ENCODE results near the gene S100G. TPM values are rescaled to one million over a fixed set of nuclear protein-coding genes. Genes with fewer than 3 reads are reported as not detected.
"Not testable (repeated sequence)": the region's sequence is repeated elsewhere in the genome, so short reads cannot be mapped to it uniquely, and the experiment has no call there.

S100G gene, protein sequence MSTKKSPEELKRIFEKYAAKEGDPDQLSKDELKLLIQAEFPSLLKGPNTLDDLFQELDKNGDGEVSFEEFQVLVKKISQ
- not detected for total RNA-seq

GRCh38 chrX:16649858-16650257, at the start of gene S100G:
S100G (plus strand) TSS chrX:16650158; CDS start chrX:16651007, 849 bp downstream.
- Histone ChIP-seq H3K9me3 (ENCODE audit: low read depth, low read length) (no peaks in the 10 kb centered on the region), H3K4me3 (ENCODE audit: low read length) (no peak within 1 kb of the TSS), H3K27me3 (ENCODE audit: insufficient read depth, low read length) (no peaks in the 10 kb centered on the region), H3K4me1 (ENCODE audit: insufficient read depth, low read length) (no peaks in the 10 kb centered on the region)

- H3K4me1 ChIP-seq (ENCODE audit: insufficient read depth, low read length), result no peaks in the 10 kb centered on the region
- no peak overlapping the region for H3K4me3 ChIP-seq (ENCODE audit: low read length)
- H3K27me3 ChIP-seq (ENCODE audit: insufficient read depth, low read length), result no peaks in the 10 kb centered on the region
- no peaks in the 10 kb centered on the region for H3K9me3 ChIP-seq (ENCODE audit: low read depth, low read length)
Measured at GRCh38 chrX:16601885-16602284, 48.1 kb upstream of the S100G start.

DNA sequence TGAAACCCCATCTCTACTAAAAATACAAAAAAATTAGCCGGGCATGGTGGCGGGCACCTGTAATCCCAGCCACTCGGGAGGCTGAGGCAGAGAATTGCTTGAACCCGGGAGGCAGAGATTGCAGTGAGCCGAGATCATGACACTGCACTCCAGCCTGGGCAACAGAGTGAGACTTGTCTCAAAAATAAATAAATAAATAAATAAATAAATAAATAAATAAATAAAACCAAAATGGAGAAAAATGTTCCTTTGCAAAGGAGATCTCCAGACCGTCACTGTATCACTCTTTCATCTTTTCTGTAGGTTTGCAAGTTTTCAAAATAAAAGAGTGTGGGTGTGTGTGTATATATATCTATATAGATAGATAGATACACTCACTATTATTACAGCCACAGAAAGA, 46.7 kb upstream of the S100G start:
- H3K27me3 ChIP-seq (ENCODE audit: insufficient read depth, low read length); H3K4me1 ChIP-seq (ENCODE audit: insufficient read depth, low read length); H3K9me3 ChIP-seq (ENCODE audit: low read depth, low read length); H3K4me3 ChIP-seq (ENCODE audit: low read length): not testable (repeated sequence)

DNA sequence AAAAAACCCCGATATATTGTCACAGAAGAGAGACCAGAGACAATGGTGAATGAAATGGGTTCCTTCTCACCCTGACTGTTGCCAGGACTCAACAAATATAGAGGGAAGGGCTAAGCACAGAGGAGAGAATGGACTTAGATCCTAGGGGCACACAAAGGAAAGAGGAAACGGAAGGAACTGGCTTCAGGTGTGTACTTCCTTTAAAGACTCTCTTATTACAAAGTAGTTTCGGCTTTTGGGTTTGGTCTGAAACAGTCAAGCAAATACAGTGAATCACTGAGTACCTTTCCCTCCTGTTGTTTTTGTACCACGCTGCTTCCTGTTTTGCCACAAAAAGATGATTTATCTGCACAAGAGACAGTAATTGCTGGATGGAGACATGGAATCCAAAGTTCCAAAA, 46.1 kb upstream of the S100G start:
- Histone ChIP-seq H3K4me1 (ENCODE audit: insufficient read depth, low read length) (no peaks in the 10 kb centered on the region), H3K27me3 (ENCODE audit: insufficient read depth, low read length) (no peaks in the 10 kb centered on the region), H3K9me3 (ENCODE audit: low read depth, low read length) (no peaks in the 10 kb centered on the region), H3K4me3 (ENCODE audit: low read length) (no peak overlapping the region)

GRCh38 chrX:16604337-16604736, 45.6 kb upstream of the S100G start:
- H3K4me3 ChIP-seq (ENCODE audit: low read length), result no peak overlapping the region
- H3K9me3 ChIP-seq (ENCODE audit: low read depth, low read length), result no peaks in the 10 kb centered on the region
- H3K4me1 ChIP-seq (ENCODE audit: insufficient read depth, low read length), result no peaks in the 10 kb centered on the region
- H3K27me3 ChIP-seq (ENCODE audit: insufficient read depth, low read length), result no peaks in the 10 kb centered on the region

DNA sequence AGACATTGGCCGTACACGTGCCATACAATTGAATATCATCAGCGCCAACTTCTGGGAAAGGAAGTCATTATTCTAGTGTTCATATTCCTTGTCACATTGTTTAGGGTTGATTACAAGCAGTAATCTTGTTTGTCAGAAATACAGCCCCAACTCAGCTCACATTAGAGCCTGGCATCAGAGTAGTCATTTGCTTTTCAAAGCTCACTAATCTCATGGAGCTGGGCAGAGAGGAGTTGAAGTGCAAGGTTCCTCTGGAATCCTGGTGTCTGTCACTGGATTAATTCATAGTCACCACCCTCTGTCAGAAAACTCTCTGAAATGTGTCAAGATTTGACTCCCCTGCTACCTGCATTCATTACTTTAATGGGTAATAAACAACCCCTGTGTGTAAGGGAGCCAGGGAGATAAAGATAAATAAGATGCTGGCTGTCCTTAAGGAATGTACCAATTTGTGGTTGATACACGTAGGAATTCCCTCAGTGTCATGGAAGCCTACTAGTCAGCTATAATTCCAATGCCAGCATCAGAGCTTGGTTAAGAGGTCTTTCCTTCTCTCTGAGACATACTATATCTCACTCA, 43.7 kb upstream of the S100G start:
- H3K4me1 ChIP-seq (ENCODE audit: insufficient read depth, low read length), result no peaks in the 10 kb centered on the region
- H3K4me3 ChIP-seq (ENCODE audit: low read length), result no peak overlapping the region
- H3K9me3 ChIP-seq (ENCODE audit: low read depth, low read length), result no peaks in the 10 kb centered on the region
- no peaks in the 10 kb centered on the region for H3K27me3 ChIP-seq (ENCODE audit: insufficient read depth, low read length)

DNA sequence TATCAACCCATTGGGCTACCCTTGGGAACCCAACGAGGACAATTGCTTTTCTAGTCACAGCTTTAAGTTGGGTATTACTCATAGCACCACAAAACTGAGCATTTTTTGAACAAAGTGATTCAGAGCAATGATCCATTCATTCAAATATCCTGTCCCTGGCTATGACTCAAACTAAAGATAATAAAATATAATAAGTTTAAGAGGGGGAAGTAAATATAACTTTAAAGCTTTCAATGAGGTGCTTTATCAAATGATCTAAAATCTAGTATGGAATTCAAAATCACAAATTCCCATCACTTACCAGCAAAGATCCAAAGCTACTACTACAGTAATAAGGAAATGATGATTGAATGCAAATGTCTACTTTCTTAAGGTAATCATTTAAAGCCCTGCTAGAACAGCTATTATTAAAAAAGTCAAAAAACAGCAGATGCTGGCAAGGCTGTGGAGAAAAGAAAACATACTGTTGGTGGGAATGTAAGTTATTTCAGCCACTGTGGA, 39.8 kb upstream of the S100G start:
- Histone ChIP-seq H3K4me3 (ENCODE audit: low read length) (no peak overlapping the region), H3K9me3 (ENCODE audit: low read depth, low read length) (no peaks in the 10 kb centered on the region), H3K4me1 (ENCODE audit: insufficient read depth, low read length) (no peaks in the 10 kb centered on the region), H3K27me3 (ENCODE audit: insufficient read depth, low read length) (no peaks in the 10 kb centered on the region)

DNA sequence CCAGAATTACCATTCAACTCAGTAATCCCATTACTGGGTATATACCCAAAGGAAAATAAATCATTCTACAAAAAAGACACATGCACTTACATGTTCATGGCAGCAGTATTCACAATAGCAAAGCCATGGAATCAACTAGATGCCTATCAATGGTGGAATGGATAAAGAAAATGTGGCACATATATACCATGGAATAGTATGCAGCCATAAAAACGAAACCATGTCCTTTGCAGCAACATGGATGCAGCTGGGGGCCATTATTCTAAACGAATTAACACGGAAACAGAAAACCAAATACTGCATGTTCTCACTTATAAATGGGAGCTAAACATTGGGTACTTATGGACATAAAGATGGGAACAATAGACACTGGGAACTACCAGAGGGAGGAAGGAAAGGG, 39.3 kb upstream of the S100G start:
- not testable (repeated sequence) for H3K27me3 ChIP-seq (ENCODE audit: insufficient read depth, low read length); H3K4me3 ChIP-seq (ENCODE audit: low read length); H3K9me3 ChIP-seq (ENCODE audit: low read depth, low read length); H3K4me1 ChIP-seq (ENCODE audit: insufficient read depth, low read length)

DNA sequence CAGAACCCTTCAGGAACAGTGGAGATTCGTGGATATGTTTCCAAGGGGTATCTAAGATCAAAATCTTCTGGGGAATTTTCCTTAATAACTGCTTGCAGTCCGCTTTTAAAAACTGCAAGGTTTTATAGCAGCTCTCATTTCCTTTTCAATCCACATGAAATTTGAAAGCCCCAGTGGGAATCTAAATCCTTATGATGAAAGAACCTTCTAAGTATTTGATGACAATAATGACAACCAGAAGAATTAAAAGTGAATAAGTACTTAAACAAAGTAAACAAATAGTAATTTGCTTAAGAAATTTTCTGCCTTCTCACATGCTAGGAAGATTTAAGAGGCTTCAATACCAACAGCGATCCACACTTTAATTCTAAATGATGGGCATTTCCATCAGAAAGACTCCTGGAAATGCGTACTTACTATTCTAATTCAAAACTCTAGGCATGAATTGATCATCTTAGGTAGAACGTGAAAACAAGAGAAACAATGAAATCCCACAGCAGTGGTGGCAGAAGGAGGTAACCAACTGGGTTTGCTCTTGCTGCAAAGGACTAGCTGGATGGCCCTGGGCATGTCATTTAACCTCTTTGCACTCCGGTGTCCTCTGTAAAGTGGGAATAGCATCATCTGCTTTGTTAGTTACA, 37.6 kb upstream of the S100G start:
- no peaks in the 10 kb centered on the region for H3K27me3 ChIP-seq (ENCODE audit: insufficient read depth, low read length)
- H3K9me3 ChIP-seq (ENCODE audit: low read depth, low read length), result no peaks in the 10 kb centered on the region
- no peak overlapping the region for H3K4me3 ChIP-seq (ENCODE audit: low read length)
- H3K4me1 ChIP-seq (ENCODE audit: insufficient read depth, low read length), result no peaks in the 10 kb centered on the region

DNA sequence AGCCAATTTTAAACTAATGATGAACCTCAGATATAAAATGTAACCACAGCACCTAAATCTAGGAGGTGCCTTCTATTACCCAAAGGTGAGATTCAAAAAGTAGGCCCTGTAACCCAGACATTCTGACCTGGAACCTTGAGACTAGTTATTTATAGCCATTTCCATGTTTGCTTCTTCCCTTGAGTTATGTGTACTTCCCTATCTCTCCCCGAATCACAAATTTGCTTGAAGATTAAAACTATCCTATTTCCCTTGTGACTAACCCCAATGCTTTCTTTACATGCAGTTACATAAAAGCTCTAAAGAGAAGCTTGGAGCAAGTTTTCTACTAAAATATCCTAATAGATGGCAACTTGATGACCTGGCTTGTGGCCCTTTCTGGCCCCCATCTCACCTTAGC, 32.6 kb upstream of the S100G start:
- Histone ChIP-seq H3K4me1 (ENCODE audit: insufficient read depth, low read length) (no peaks in the 10 kb centered on the region), H3K4me3 (ENCODE audit: low read length) (no peak overlapping the region), H3K27me3 (ENCODE audit: insufficient read depth, low read length) (no peaks in the 10 kb centered on the region), H3K9me3 (ENCODE audit: low read depth, low read length) (no peaks in the 10 kb centered on the region)

GRCh38 chrX:16618422-16618821, 31.5 kb upstream of the S100G start:
- H3K4me3 ChIP-seq (ENCODE audit: low read length), result no peak overlapping the region
- H3K9me3 ChIP-seq (ENCODE audit: low read depth, low read length), result no peaks in the 10 kb centered on the region
- no peaks in the 10 kb centered on the region for H3K27me3 ChIP-seq (ENCODE audit: insufficient read depth, low read length)
- H3K4me1 ChIP-seq (ENCODE audit: insufficient read depth, low read length), result no peaks in the 10 kb centered on the region

DNA sequence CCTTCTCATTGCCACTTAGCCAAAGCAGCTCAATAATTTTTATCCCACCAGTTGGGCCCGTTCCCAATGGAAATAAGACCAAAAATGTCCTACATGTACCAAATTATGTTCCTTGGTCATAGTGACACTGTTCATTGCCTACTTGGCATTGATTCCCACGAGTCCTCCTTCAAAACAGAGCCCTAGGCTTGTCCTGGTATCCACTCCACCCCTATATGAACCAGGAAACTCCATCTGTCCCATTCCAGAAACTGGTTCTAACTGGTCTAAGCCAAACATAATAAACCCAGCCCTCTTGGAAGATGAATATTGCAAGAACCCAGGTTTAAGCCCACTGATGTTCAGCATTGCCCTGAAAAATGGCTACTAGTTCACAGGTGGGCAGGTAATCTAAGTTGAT, 30.9 kb upstream of the S100G start:
- no peak overlapping the region for H3K4me3 ChIP-seq (ENCODE audit: low read length)
- no peaks in the 10 kb centered on the region for H3K27me3 ChIP-seq (ENCODE audit: insufficient read depth, low read length)
- H3K9me3 ChIP-seq (ENCODE audit: low read depth, low read length), result no peaks in the 10 kb centered on the region
- H3K4me1 ChIP-seq (ENCODE audit: insufficient read depth, low read length), result no peaks in the 10 kb centered on the region

DNA sequence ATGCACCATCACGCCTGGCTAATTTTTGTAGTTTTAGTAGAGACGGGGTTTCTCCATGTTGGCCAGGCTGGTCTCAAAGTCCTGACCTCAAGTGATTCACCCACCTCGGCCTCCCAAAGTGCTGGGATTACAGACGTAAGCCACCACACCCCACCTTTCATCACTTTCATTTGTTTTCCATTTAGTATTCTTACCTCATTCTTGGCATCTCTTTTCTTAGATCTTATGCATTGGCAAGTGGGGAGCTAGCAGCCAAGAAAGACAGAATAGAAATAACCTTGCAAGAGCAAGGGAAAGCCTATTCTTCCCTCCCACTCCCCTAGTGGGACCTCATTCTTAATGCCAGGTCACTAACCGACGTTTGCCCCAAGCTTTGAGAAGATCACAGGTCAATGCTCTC, 21.4 kb upstream of the S100G start:
- not testable (repeated sequence) for H3K27me3 ChIP-seq (ENCODE audit: insufficient read depth, low read length); H3K4me1 ChIP-seq (ENCODE audit: insufficient read depth, low read length); H3K9me3 ChIP-seq (ENCODE audit: low read depth, low read length); H3K4me3 ChIP-seq (ENCODE audit: low read length)

- no peaks in the 10 kb centered on the region for H3K27me3 ChIP-seq (ENCODE audit: insufficient read depth, low read length)
- H3K4me3 ChIP-seq (ENCODE audit: low read length), result no peak overlapping the region
- no peaks in the 10 kb centered on the region for H3K9me3 ChIP-seq (ENCODE audit: low read depth, low read length)
- no peaks in the 10 kb centered on the region for H3K4me1 ChIP-seq (ENCODE audit: insufficient read depth, low read length)
Measured at GRCh38 chrX:16628946-16629595, 20.9 kb upstream of the S100G start.

DNA sequence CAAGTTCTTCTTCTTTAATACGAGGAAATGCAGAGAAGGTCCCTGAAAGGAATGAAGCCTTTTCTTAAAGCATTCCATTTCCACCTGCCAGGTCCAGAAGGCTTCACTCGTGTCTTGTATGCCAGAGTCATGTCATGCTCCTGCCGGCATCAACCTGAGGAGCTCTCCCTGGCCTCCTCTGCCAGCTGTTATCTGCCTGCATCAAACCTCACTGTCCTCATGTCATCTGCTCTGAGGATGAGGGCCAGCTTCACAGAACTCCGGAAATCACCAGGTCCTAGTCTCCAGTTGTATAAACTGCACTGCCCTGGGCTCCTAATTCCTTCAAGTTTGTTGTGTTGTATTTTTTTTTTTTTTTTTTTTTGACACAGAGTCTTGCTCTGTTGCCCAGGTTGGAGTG, 20.0 kb upstream of the S100G start:
- no peaks in the 10 kb centered on the region for H3K27me3 ChIP-seq (ENCODE audit: insufficient read depth, low read length)
- H3K4me1 ChIP-seq (ENCODE audit: insufficient read depth, low read length), result no peaks in the 10 kb centered on the region
- H3K9me3 ChIP-seq (ENCODE audit: low read depth, low read length), result no peaks in the 10 kb centered on the region
- no peak overlapping the region for H3K4me3 ChIP-seq (ENCODE audit: low read length)

GRCh38 chrX:16633754-16634153, 16.2 kb upstream of the S100G start:
- Histone ChIP-seq H3K27me3 (ENCODE audit: insufficient read depth, low read length) (no peaks in the 10 kb centered on the region), H3K4me1 (ENCODE audit: insufficient read depth, low read length) (no peaks in the 10 kb centered on the region), H3K9me3 (ENCODE audit: low read depth, low read length) (no peaks in the 10 kb centered on the region), H3K4me3 (ENCODE audit: low read length) (no peak overlapping the region)
